ENCODE data around the gene PTPRU.

- TF ChIP-seq CTCF (IDR thresholded peaks at IDR 0.05; ENCODE audit: low read length): peak; percentile 62
- no peak for TF ChIP-seq EZH2 (optimal IDR thresholded peaks at IDR 0.05; ENCODE audit: low read depth, low read length)
- no peak for TF ChIP-seq EZH2phosphoT487 (IDR thresholded peaks at IDR 0.05; ENCODE audit: low read length)
These were observed 38.8 kb upstream of the PTPRU start for GRCh38 chr1:29197590-29197924.
